GM18861 (cell line): ENCODE measurements around the gene KCNT1.

Experiments
- ATAC-seq: cut with Tn5 transposase; IDR thresholded peaks from one replicate; pipeline ENCODE4 v1.9.1; 2021; ENCODE audit not compliant: unreplicated experiment

The KCNT1 gene

DNA sequence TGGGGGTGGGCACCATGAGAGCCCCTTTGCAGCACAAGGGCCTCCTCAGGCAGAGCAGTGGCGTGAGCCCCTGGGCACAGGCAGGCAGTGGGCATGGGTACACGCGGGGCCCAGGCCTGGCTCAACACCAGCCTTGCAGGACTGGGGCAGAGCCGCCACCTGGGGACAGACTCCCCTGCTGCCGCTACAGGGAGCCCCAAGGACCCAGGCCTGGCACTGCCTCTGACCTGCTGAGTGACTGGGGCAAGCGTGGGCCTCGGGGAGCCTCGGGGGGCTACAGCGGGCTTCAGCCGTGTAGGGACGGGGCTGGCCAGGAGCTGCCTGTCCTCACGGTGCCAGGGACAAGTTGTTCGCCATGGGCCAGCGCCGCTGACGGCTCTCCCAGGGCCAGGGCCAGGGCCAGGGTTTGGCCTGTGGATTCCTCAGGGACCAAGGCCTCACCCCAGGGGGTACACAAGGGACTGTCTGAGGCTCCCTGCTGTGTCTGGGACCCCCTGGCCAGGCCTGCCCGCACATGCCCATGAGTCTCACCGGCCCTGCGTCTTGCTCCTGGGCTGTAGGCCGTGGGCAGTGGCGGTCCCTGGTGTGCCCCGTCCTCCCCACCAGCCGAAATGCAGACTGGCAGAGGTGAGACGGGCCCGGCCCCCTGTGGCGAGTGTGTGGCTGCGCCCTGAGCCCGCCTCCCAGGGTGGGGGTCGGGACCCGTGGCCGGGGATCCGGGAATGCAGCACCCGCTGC, 42.5 kb downstream of the KCNT1 start:
- ATAC-seq = no peak

DNA sequence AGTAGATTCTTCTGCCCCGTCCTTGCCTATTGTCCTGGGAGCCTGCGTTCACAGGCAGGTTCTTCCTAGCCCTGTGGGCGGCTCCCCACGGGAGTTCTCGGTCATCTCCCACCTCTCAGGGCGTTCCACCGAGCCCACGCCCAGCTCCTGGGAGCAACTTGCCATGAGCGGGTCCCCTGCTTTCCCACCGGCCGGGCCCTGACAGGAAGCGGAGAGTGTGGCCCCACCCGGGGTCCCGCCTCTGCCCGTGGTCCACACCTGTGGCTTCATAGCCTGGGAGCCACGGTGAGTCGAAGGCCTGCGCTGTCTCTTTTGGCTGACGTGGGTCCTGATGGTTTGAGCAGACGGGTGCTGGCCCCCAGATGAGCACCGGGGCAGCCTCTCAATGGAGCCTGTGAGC, 43.2 kb downstream of the KCNT1 start:
- no peak for ATAC-seq

DNA sequence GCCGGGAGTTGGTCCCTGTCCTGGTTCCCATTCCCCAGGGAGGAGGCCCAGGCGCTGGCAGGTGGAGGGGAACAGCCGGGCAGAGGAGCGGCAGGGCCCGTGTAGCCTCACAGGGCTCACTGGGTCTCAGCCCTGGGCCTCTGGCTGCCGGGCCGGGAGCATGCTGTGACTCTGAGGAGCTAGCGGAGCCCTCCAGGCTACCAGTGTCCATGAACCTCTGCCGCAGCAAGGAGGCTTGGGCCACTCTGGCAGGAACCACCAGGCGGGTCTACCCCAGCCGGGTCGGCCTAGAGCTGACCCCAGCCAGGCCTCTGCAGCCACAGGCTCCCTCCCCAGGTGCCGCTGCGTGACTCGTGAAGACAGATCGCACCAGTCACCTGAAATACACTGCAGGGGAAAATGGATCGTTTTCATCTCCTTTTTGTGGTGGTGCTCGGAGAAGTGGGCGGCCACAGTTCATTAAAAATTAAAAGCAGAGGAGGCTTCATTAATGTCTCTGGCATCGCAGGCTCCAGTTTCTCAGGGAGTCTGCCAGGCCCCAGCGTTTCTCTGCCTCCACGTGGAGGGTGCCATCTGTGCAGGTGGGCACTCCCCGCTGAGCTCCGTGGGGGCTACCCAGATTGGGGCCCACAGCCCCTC, 43.8 kb downstream of the KCNT1 start:
- no peak for ATAC-seq

DNA sequence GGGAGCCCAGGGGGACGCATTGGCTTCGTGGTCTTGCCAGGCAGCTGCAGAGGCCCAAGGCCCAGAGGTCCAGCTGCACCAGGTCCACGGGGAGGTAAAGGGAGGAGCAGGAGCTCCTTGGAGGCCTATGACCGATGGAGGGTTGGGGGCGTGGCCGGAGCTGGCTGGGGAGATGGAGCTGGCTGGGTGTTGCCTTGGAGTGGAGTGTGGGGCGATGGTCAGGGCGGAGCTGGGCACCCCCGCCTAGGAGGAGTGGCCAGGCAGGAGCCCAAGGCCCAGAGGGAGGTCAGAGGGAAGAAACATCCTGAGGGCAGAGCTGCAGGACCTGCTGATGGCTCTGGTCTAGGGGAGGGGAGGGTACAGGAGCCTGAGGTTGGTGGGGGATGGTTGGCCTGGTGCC, 44.6 kb downstream of the KCNT1 start:
- no peak for ATAC-seq

DNA sequence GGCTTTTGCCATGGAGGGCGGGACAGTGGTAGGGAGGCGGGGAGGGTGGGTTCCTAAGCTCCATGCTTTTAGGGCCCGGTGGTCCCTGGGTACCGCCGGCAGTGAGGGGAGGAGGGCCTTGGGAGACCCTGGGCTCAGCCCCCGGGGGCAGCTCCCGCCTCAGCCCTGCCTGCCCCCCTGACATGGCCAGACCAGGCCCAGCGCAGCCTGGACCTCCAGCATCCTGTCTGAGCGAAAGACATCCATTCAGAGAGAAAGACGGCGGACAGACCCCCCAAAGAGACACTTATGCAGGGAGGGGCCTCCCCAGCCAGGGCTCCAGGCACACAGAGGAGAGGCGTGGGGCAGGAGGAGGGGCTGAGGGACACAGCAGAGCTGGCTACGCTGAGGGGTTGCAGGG, 45.3 kb downstream of the KCNT1 start:
- no peak for ATAC-seq

DNA sequence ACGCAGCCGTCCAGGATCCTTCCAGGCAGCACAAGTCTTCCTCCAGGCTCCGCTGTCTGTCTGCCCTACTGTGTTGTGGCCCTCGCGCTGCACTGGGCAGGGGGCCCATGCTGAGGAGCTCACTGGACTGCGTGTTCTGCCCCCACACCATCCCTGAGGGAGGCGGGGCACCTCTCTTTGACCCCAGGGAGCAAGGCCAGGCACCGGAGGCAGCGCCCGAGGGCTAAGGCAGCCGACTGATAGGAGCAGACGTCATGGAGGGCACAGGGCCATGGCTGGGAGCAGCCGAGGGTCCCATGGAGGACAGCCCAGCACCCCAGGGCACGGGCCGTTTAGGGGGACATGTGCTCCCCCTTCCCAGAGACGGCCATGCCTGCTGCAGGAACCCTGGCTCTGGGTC, 46.7 kb downstream of the KCNT1 start:
- no peak for ATAC-seq

DNA sequence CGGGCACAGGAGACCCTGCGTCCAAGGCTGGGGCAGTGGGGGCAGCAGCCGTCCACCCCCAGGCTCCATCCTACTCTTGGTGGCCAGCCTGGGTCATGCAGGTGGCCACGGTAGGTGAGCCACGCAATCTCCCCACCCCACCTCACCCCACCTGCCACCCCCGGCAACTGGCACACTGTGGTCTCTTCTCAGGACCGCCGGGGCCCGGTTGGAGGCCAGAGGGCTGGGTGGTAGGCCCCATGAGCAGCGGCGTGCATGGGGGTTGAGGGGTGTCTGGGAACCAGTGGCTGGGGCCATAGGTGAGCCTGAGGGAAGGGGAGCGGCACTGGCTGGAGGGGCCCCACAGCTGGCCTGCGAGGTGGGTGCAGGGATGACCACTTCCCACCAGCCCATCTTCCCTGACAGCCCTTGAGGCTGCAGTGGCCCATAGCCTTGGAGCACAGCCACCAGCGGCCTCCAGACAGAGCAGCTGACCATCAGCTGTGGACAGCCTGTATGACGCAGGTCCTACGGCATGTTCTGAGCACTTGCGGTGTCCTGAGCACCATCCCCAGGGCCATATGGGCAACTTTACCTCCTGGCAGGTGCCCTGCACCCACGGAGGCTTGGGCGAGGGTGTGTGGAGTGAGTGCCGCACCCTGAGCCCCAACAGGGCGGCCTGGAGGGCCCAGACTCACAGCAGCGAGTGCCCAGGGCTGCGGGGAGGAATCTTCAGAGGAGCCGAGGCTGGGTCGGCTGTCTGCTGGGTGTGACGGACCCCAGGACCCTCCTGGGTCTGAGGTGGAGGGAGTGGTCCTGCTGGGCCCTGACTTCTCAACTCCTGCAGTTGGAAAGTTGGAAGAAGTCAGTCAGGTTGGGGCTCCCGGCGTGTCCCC, 47.4 kb downstream of the KCNT1 start:
- no peak for ATAC-seq

DNA sequence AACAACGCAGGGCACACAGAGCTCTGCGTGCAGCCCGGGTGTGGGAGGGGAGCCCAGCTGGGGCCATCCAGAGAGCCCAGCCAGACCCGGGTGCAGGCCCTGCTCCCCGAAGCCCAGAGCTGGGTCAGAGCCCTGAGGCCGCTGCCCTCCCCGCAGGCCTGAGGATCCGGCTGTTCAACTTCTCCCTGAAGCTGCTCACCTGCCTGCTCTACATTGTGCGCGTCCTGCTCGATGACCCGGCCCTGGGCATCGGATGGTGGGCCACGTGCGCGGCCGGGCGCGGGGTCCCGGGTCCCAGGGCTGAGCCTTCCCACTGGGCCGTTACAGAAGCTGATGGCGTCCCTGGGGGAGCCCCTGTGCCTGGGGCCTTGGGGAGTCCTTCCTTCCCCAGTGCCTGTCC, 48.8 kb downstream of the KCNT1 start:
- ATAC-seq = no peak

DNA sequence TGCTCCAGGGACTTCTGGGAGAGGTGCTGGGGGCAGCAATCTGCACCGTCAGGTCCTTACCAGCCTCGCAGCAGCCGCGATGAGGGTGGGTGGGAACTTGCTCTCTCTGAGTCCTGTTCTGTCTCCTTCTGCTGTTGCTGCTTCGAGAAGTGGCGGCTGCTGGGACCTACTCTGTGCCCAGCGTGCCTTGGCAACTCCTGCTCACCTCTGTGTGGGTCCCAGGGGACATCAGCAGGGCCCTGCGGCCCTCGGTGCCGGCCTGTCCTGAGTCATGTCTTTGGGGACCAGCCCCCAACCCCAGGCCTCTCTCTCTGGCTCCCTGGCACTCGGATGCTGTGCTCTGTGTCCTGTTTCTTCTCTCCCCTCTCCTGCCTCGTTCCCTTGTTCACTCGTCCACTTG, 49.5 kb downstream of the KCNT1 start:
- ATAC-seq = no peak

DNA sequence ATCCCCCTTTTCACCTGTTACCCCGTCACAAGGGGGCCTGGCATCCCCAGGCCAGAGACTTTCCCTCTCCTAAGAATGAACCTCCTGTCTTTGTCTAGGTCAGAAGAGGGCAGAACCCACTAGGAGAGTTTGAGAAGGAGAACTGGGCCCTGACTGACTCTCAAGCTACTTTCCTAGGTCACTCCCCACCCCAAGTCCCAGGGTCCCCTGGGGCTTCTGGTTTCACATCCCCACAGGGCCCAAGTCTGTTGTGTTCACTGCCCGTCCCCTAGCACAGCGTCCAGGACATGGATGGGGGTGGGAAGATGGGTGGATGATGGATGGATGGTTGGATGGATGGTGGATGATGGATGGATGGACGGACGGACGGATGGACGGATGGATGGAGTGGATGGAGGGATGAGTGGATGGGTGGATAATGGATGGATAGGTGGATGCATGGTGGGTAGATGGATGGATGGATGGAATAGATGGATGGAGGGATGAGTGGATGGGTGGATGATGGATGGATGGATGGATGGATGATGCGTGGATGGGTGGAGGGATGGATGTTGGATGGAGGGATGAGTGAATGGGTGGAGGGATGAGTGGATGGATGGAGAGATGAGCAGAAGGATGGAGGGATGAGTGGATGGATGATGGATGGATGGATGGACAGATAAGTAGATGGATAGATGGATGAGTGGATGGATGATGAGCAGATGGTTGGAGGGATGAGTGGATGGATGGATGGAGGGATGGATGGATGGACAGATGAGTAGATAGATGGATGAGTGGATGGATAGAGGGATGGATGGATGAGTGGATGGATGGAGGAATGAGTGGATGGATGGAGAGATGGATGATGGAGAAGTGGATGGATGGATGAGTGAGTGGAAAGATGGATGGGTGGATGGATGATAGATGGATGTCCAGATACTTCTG, 50.6 kb downstream of the KCNT1 start:
- ATAC-seq = no peak

DNA sequence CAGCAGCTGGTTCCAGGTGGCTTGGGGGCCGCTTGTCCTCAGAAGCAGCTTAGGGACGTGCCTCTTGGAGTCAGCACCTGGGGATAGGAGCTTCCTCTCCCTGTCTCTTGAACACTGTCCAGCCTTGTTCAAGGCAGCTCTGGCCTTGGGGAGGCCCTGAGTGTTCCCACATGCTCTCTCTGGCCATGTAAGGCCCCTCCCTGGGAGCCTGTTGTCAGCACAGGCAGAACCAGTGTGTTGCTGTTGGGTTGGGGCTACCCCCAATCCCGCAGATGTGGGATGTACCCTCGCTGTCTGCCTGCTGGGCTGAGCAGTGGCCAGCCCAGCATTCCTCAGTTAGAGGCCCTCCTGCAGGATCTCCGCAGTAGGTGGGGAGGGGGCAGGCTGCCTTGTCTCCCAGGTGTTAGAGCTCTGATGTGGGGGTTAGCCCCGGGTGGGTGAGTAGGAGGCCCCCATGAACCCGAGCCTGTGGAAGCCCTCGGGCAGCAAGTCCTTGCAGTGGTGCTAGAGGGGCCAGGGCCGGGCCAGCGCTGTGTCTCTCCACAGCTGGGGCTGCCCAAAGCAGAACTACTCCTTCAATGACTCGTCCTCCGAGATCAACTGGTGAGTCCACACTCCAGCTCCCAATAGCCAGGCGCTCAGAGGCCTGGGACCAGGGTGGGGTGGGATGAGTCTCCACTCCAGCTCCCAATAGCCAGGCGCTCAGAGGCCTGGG, 51.6 kb downstream of the KCNT1 start:
- ATAC-seq = no peak

DNA sequence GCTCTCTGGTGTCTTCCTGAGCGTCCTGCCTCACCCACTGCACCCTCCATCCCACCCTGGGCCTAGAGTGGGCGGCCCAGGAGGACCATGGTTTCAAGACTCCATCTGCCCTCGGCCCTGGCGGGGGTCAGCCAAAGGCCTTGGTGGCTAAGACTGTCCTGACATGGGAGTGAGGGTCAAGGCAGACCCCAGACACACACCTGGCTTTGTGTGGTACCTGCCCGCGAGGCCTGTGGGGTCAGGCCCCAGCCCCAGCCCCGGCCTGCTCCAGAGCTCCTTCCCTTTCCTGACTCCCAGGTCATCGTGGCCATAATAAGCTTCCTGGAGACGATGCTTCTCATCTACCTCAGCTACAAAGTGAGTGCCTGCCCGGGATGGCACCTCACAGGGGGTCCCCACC, 54.6 kb downstream of the KCNT1 start:
- no peak for ATAC-seq

DNA sequence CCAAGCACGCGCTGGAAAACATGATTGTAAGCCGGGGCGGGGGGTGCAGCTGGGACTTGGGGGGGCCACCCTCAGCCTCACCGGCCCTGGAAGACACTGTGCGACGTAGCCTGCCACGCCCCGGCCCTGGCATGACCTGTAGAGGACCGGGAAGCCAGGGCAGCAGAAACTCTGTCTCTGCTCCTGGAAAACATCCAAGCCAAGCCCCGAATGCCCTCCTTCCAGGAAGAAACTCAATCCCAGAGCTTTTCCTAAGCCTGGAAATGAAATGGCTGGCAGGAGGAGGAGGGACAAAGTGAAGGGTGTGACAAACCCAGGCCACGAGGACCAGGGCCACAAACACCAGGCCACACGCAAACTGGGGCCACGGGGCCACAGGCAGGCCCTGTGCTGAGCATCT, 55.4 kb downstream of the KCNT1 start:
- no peak for ATAC-seq

DNA sequence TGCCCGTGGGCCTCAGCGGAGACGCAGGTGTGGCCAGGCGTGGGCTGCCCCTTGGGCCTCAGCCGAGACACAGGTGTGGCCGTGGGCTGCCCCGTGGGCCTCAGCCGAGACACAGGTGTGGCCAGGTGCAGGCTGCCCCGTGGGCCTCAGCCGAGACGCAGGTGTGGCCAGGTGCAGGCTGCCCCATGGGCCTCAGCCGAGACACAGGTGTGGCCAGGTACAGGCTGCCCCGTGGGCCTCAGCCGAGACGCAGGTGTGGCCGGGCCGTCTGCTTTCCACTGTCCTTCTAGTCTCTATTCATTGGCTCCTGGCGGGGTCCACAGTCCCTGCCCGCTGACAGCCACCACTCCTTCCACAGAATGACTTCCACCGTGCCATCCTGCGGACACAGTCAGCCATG, 56.1 kb downstream of the KCNT1 start:
- ATAC-seq = no peak

DNA sequence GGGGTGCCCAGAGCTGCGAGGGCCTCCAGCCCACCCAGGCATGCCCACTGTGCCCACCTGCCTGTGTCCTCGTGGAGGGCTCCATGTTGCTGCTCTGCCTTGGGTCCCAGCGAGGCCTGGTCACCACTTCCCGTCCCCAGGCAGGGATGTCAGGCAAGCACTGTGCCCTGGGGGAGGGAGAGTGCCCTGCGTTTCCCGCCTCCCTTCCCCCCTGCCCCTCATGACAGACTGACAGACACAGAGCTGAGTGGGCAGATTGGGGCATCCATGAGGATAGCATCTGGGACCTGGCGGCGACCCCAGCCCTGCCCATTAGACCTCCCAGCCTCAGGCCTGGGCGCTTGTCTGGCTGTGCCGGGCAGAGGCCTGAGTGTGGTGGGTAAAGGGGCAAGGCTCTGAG, 56.9 kb downstream of the KCNT1 start:
- no peak for ATAC-seq

DNA sequence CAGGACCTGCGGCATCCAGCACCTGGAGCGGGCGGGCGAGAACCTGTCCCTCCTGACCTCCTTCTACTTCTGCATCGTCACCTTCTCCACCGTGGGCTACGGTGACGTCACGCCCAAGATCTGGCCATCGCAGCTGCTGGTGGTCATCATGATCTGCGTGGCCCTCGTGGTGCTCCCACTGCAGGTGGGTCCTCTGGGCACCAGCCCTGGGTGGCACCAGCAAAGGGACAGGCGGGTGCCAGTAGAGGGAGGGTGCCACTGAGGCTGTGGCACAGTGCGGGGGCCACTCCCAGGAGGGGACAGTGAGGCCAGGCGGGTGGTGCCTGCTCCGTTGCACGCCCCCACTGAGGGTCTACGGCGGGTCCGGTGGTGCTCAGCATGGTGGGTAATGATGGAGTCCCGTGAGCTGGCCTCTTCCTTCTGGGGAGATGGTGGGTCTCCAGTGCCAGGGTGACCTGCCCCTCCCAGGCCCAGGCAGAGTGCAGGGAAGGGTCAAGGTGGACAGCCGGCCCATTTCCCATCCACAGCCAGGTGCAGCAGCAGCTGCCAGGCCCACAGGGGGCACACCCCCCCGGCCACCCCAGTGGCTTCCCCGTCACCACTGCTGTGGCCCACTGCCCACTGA, 57.8 kb downstream of the KCNT1 start:
- no peak for ATAC-seq

DNA sequence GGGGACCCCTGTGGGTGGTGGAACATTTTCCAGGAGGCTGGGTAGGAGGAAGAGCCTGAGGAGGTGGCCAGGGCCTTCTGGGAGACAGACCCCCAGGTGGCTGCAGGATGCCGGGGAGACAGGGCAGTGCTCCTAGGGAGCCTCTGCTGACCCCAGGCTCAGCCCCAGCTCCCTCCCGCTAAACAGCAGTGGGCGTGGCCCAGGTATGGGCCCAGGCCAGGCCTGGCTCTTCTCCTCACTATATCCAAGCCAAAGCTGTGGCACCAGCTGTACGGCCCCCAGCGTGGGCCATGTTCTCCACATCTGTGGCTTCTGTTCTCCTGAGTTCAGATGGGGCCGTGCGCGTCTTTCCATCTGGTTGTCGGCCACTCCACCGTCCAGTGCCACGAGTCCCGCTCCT, 58.5 kb downstream of the KCNT1 start:
- ATAC-seq = no peak

DNA sequence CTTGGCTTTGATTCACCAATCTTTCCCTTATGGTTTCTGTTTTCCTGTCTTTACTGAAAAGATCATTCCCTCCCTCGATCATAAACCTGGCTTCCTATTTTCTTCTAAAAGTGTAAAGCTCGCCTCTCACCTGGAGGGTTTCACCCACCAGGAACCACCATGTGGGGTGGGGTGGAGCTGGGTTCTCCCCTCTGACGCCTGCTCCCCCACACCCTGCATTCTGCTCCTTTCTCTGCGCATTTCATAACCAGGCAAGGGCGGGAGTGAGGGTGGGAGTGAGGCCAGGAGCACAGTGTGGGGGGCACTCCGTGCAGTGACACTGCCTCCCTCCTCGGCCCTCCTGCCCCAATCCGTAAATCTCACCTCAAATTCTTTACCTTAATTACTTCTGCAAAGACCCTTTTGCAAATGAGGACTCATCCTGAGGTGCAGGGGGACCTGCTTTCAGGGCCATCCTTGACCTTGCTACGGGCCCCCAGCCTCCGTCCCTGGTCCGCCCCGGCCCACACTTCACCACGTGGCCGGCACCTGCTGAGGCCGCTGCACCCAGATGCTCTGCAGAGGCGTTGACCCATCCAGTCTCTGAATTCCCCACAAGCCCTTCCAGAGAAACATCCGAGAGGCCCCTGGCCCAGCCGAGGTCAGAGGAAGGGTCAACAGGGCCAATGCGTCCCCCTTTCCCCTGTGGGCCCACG, 59.3 kb downstream of the KCNT1 start:
- no peak for ATAC-seq

DNA sequence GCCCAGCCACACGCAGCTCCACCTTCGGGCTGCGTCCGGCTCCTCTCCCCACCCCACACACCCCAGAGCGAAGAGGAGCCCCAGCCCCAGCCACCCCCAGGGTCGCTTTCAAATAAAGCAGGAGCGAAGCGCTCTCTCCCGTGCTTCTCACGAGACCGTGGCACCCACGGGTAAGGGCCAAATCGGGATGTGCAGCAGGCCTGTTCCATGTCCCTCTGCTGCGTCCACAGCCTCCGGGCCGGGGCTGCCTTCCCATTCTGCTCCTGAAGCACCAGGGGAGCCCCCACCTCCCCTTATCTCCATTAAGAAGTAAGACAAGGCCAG, 59.8 kb downstream of the KCNT1 start:
- no peak for ATAC-seq
